Measurements from ENCODE around the gene MAPK8IP2. TPM values are rescaled to one million over a fixed set of nuclear protein-coding genes. Genes with fewer than 3 reads are reported as not detected.
A peak's percentile ranks its signal among the peaks of the same experiment; 100 is the strongest.

The MAPK8IP2 gene
- total and polyA plus RNA-seq, 2 of the 13 experiments (the other 11 are each of a cell fraction or from before 2014, with no cell fraction given): 1.3 to 2.6 TPM

DNA sequence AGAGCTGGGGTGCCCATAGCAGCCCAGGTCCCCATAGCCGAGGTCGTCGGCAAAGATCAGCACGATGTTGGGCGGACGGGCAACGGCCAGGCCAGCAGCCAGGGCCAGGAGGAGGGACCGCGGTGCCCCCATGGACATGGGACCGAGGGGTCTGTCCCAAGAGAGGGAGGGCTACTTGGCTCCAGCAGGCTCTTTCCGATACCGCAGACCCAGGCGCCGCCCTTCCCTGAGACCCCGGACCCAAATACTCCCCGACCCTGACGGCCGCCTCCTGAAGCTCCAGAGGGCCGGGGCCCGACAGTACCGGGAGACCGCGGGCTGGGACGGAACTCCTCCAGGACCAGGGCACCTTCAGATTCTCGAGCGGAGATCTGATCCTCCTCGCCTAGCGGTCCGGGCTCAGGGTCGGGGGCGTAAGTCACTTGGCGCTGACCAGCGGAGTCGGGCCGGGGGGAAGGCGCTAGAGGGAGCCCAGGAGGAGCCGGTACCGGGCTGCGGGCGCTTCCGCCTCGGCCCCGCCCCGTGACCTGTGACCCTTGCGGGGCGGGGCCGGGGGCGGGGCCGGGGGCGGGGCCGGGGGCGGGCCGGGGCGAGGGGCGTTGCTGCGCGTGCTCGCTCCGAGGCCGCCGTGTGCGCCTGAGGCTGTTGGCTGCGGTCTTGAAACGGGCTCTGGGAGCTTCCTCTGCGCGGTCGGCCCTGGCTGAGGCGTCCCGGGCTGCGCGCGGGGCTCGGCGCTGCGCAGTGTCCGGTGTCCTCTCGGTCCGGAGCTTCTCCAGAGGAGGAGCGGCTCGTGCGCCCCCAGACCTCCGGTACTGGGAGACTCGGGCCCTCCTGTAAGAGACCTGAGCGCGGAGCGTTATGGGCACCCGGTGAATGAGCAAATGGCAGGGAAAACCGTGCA, 27.3 kb downstream of the MAPK8IP2 start, which contains the start of gene ARSA (continued):
- TF ChIP-seq, protein P1, sequence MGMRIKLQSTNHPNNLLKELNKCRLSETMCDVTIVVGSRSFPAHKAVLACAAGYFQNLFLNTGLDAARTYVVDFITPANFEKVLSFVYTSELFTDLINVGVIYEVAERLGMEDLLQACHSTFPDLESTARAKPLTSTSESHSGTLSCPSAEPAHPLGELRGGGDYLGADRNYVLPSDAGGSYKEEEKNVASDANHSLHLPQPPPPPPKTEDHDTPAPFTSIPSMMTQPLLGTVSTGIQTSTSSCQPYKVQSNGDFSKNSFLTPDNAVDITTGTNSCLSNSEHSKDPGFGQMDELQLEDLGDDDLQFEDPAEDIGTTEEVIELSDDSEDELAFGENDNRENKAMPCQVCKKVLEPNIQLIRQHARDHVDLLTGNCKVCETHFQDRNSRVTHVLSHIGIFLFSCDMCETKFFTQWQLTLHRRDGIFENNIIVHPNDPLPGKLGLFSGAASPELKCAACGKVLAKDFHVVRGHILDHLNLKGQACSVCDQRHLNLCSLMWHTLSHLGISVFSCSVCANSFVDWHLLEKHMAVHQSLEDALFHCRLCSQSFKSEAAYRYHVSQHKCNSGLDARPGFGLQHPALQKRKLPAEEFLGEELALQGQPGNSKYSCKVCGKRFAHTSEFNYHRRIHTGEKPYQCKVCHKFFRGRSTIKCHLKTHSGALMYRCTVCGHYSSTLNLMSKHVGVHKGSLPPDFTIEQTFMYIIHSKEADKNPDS (CRISPR knock-in tag; IDR thresholded peaks at IDR 0.05): no peak
- TF ChIP-seq, protein P2, sequence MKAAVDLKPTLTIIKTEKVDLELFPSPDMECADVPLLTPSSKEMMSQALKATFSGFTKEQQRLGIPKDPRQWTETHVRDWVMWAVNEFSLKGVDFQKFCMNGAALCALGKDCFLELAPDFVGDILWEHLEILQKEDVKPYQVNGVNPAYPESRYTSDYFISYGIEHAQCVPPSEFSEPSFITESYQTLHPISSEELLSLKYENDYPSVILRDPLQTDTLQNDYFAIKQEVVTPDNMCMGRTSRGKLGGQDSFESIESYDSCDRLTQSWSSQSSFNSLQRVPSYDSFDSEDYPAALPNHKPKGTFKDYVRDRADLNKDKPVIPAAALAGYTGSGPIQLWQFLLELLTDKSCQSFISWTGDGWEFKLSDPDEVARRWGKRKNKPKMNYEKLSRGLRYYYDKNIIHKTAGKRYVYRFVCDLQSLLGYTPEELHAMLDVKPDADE (CRISPR knock-in tag; IDR thresholded peaks at IDR 0.05): no peak
- TF ChIP-seq, protein P3, sequence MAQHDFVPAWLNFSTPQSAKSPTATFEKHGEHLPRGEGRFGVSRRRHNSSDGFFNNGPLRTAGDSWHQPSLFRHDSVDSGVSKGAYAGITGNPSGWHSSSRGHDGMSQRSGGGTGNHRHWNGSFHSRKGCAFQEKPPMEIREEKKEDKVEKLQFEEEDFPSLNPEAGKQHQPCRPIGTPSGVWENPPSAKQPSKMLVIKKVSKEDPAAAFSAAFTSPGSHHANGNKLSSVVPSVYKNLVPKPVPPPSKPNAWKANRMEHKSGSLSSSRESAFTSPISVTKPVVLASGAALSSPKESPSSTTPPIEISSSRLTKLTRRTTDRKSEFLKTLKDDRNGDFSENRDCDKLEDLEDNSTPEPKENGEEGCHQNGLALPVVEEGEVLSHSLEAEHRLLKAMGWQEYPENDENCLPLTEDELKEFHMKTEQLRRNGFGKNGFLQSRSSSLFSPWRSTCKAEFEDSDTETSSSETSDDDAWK (CRISPR knock-in tag; IDR thresholded peaks at IDR 0.05): no peak
- TF ChIP-seq, protein P4, sequence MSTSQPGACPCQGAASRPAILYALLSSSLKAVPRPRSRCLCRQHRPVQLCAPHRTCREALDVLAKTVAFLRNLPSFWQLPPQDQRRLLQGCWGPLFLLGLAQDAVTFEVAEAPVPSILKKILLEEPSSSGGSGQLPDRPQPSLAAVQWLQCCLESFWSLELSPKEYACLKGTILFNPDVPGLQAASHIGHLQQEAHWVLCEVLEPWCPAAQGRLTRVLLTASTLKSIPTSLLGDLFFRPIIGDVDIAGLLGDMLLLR (CRISPR knock-in tag; IDR thresholded peaks at IDR 0.05): peak; percentile 59; the same call in 1 of the 2 replicates
- TF ChIP-seq, protein P5, sequence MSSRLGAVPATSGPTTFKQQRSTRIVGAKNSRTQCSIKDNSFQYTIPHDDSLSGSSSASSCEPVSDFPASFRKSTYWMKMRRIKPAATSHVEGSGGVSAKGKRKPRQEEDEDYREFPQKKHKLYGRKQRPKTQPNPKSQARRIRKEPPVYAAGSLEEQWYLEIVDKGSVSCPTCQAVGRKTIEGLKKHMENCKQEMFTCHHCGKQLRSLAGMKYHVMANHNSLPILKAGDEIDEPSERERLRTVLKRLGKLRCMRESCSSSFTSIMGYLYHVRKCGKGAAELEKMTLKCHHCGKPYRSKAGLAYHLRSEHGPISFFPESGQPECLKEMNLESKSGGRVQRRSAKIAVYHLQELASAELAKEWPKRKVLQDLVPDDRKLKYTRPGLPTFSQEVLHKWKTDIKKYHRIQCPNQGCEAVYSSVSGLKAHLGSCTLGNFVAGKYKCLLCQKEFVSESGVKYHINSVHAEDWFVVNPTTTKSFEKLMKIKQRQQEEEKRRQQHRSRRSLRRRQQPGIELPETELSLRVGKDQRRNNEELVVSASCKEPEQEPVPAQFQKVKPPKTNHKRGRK (CRISPR knock-in tag; IDR thresholded peaks at IDR 0.05): no peak
- TF ChIP-seq ZNF124 (CRISPR knock-in tag; IDR thresholded peaks at IDR 0.05): no peak
- TF ChIP-seq, protein P6, sequence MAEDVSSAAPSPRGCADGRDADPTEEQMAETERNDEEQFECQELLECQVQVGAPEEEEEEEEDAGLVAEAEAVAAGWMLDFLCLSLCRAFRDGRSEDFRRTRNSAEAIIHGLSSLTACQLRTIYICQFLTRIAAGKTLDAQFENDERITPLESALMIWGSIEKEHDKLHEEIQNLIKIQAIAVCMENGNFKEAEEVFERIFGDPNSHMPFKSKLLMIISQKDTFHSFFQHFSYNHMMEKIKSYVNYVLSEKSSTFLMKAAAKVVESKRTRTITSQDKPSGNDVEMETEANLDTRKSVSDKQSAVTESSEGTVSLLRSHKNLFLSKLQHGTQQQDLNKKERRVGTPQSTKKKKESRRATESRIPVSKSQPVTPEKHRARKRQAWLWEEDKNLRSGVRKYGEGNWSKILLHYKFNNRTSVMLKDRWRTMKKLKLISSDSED (CRISPR knock-in tag; IDR thresholded peaks at IDR 0.05): no peak
- TF ChIP-seq, protein P7, sequence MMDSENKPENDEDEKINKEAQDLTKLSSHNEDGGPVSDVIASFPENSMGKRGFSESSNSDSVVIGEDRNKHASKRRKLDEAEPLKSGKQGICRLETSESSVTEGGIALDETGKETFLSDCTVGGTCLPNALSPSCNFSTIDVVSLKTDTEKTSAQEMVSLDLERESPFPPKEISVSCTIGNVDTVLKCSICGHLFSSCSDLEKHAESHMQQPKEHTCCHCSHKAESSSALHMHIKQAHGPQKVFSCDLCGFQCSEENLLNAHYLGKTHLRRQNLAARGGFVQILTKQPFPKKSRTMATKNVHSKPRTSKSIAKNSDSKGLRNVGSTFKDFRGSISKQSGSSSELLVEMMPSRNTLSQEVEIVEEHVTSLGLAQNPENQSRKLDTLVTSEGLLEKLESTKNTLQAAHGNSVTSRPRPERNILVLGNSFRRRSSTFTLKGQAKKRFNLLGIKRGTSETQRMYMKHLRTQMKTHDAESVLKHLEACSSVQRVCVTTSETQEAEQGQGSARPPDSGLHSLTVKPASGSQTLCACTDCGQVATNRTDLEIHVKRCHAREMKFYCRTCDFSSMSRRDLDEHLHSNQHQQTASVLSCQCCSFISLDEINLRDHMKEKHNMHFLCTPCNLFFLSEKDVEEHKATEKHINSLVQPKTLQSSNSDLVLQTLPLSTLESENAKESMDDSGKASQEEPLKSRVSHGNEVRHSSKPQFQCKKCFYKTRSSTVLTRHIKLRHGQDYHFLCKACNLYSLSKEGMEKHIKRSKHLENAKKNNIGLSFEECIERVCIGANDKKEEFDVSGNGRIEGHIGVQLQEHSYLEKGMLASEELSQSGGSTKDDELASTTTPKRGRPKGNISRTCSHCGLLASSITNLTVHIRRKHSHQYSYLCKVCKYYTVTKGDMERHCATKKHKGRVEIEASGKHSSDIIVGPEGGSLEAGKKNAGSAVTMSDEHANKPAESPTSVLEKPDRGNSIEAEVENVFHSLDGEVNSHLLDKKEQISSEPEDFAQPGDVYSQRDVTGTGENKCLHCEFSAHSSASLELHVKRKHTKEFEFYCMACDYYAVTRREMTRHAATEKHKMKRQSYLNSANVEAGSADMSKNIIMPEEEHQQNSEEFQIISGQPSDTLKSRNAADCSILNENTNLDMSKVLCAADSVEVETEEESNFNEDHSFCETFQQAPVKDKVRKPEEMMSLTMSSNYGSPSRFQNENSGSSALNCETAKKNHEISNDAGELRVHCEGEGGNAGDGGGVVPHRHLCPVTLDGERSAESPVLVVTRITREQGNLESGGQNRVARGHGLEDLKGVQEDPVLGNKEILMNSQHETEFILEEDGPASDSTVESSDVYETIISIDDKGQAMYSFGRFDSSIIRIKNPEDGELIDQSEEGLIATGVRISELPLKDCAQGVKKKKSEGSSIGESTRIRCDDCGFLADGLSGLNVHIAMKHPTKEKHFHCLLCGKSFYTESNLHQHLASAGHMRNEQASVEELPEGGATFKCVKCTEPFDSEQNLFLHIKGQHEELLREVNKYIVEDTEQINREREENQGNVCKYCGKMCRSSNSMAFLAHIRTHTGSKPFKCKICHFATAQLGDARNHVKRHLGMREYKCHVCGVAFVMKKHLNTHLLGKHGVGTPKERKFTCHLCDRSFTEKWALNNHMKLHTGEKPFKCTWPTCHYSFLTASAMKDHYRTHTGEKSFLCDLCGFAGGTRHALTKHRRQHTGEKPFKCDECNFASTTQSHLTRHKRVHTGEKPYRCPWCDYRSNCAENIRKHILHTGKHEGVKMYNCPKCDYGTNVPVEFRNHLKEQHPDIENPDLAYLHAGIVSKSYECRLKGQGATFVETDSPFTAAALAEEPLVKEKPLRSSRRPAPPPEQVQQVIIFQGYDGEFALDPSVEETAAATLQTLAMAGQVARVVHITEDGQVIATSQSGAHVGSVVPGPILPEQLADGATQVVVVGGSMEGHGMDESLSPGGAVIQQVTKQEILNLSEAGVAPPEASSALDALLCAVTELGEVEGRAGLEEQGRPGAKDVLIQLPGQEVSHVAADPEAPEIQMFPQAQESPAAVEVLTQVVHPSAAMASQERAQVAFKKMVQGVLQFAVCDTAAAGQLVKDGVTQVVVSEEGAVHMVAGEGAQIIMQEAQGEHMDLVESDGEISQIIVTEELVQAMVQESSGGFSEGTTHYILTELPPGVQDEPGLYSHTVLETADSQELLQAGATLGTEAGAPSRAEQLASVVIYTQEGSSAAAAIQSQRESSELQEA (CRISPR knock-in tag; IDR thresholded peaks at IDR 0.05; ENCODE audit: not compliant biosample characterization): peak; percentile 53
